HG03159 (cell line): ENCODE data around the gene TSPAN6.

Experiments
- ATAC-seq: cut with Tn5 transposase; IDR thresholded peaks from one replicate; pipeline ENCODE4 v1.9.1; 2021; ENCODE audit warnings: mild to moderate bottlenecking, moderate library complexity; ENCODE audit not compliant: unreplicated experiment

The TSPAN6 gene

GRCh38 chrX:100648458-100649417, 12.1 kb upstream of the TSPAN6 start:
- ATAC-seq: no peak

GRCh38 chrX:100647739-100648138, 11.1 kb upstream of the TSPAN6 start:
- ATAC-seq: no peak

- ATAC-seq: no peak
Measured at GRCh38 chrX:100647095-100647494, 10.5 kb upstream of the TSPAN6 start.

- no peak for ATAC-seq
Measured at GRCh38 chrX:100645106-100645505, 8.5 kb upstream of the TSPAN6 start.

- ATAC-seq: no peak
Measured at GRCh38 chrX:100643956-100644860, 7.6 kb upstream of the TSPAN6 start, which contains the start of gene SRPX2. SRPX2 (plus strand) TSS chrX:100644199; CDS start chrX:100646323, 2,124 bp downstream.

- no peak for ATAC-seq
Measured at GRCh38 chrX:100643212-100643611, 6.6 kb upstream of the TSPAN6 start.

GRCh38 chrX:100642290-100642689, 5.7 kb upstream of the TSPAN6 start:
- ATAC-seq: no peak

- ATAC-seq: no peak
Measured at GRCh38 chrX:100635989-100636320, 651 bp downstream of the TSPAN6 start.

- no peak for ATAC-seq
Measured at GRCh38 chrX:100635040-100635439, 1.6 kb downstream of the TSPAN6 start.

GRCh38 chrX:100625985-100626491, 10.6 kb downstream of the TSPAN6 start:
- peak; percentile 90 for ATAC-seq

- no peak for ATAC-seq
Measured at GRCh38 chrX:100623001-100623400, 13.6 kb downstream of the TSPAN6 start.

GRCh38 chrX:100615005-100615404, 21.6 kb downstream of the TSPAN6 start:
- peak; percentile 99 for ATAC-seq

- ATAC-seq: no peak
Measured at GRCh38 chrX:100611951-100612350, 24.7 kb downstream of the TSPAN6 start.

- no peak for ATAC-seq
Measured at GRCh38 chrX:100609591-100609990, 27.0 kb downstream of the TSPAN6 start.

- peak; percentile 64 for ATAC-seq
Measured at GRCh38 chrX:100606753-100607152, 29.9 kb downstream of the TSPAN6 start.

- no peak for ATAC-seq
Measured at GRCh38 chrX:100600758-100601157, 35.8 kb downstream of the TSPAN6 start.

- ATAC-seq: no peak
Measured at GRCh38 chrX:100600340-100600739, 36.3 kb downstream of the TSPAN6 start.

- no peak for ATAC-seq
Measured at GRCh38 chrX:100599456-100599855, 37.1 kb downstream of the TSPAN6 start.

- no peak for ATAC-seq
Measured at GRCh38 chrX:100596601-100597000, 40.0 kb downstream of the TSPAN6 start.

- ATAC-seq: no peak
Measured at GRCh38 chrX:100593581-100593980, 43.0 kb downstream of the TSPAN6 start.

GRCh38 chrX:100593126-100593525, 43.5 kb downstream of the TSPAN6 start:
- ATAC-seq: no peak
